Esophagus muscularis mucosa (tissue), 4 donors: ENCODE measurements around the gene POU2F1. TPM values are rescaled to one million over a fixed set of nuclear protein-coding genes. Genes with fewer than 3 reads are reported as not detected.

ENCODE experiments used
- DNase-seq: peaks from one replicate; pipeline ENCODE4 v3.0.0-alpha.2; 2017; ENCODE audit errors: extremely low spot score
- H3K27ac ChIP-seq, 4 donors: fragments of 200-600 bp; sonication (generic); replicated peaks in 1 of 4; 1 replicate in 3 of 4; 2 replicates in 1 of 4; pipeline ENCODE4 v1.5.1; 2016 to 2019; ENCODE audit warnings: mild to moderate bottlenecking in 1 of 4
- H3K27me3 ChIP-seq, 4 donors: fragments of 200-600 bp; sonication (generic); one replicate each; pipeline versions ENCODE4 v1.5.1 to v1.6.0; 2016 to 2019
- H3K36me3 ChIP-seq, 4 donors: fragments of 200-600 bp; sonication (generic); one replicate each; pipeline ENCODE4 v1.5.1; 2016 to 2019
- H3K4me1 ChIP-seq, 4 donors: fragments of 200-600 bp; sonication (generic); one replicate each; pipeline ENCODE4 v1.5.1; 2016 to 2019
- H3K4me3 ChIP-seq, 4 donors: fragments of 200-600 bp; sonication (generic); 1 replicate in 2 of 4; 2 replicates in 2 of 4; pipeline ENCODE4 v1.5.1; 2016 to 2019; ENCODE audit warnings: mild to moderate bottlenecking in 4 of 4, moderate library complexity in 1 of 4
- H3K9me3 ChIP-seq, 4 donors: fragments of 200-600 bp; sonication (generic); 1 replicate in 3 of 4; 2 replicates in 1 of 4; pipeline ENCODE4 v1.5.1; 2016 to 2019
- CTCF ChIP-seq, 3 experiments: fragments of 200-600 bp in 2 of 3; fragments of 450-650 bp in 1 of 3; sonication (generic) in 2 of 3; IDR thresholded peaks; one replicate each; pipeline ENCODE4 v1.5.1; 2017 to 2019; ENCODE audit warnings: antibody characterized with exemption in 3 of 3, mild to moderate bottlenecking in 2 of 3, moderate library complexity in 1 of 3
- EP300 ChIP-seq: sonication (generic); formaldehyde crosslinking; IDR thresholded peaks from one replicate; pipeline ENCODE4 v1.6.1; 2017; ENCODE audit warnings: antibody characterized with exemption
- POLR2A ChIP-seq: fragments of 450-650 bp; IDR thresholded peaks from one replicate; pipeline ENCODE4 v1.6.1; 2017; ENCODE audit warnings: antibody characterized with exemption, moderate library complexity, mild to moderate bottlenecking, low read depth
- POLR2AphosphoS5 ChIP-seq, 2 donors: sonication (generic); formaldehyde crosslinking; IDR thresholded peaks; one replicate each; pipeline ENCODE4 v1.6.1; 2017; ENCODE audit warnings: antibody characterized with exemption in 2 of 2
- WGBS: methylation state at CpG from one replicate; pipeline ENCODE4 v1.1.5; 2018; 5-methylcytosine and 5-hydroxymethylcytosine counted together
- intact Hi-C: fragments of 100-400 bp; cut with DNase I; formaldehyde crosslinking; loops from one replicate; pipeline ENCODE4 v1.15.1; 2023
- total RNA-seq, 4 donors: library from RNA; depleted of rRNA; stranded (reverse); fragments of >200 nt; gene quantifications; one replicate each; pipeline versions ENCODE4 v1.1.0 to v1.2.1, GENCODE V29; 2016

The POU2F1 gene
- total RNA-seq, 4 donors from 2014 or later, result 7.3 to 13.4 (median 10.4) TPM

GRCh38 chr1:167178831-167179230, 41.9 kb upstream of the POU2F1 start:
- Histone ChIP-seq H3K9me3 (no peaks in the 10 kb centered on the region), H3K27ac (no peak overlapping the region), H3K4me1 (no peaks in the 10 kb centered on the region), H3K36me3 (no peaks in the 10 kb centered on the region), H3K27me3 (no peaks in the 10 kb centered on the region), H3K4me3 (no peak overlapping the region)
- intact Hi-C loops, result no loop called here
- no peak for DNase-seq
- TF ChIP-seq POLR2AphosphoS5 (IDR thresholded peaks at IDR 0.05), result no peak
- no peak for TF ChIP-seq POLR2A
- TF ChIP-seq EP300, result no peak
- no peak for TF ChIP-seq CTCF (IDR thresholded peaks at IDR 0.05)
- WGBS, result 0% methylated on average over 1 of the region's 1 CpG

GRCh38 chr1:167182571-167183320, 37.9 kb upstream of the POU2F1 start:
- TF ChIP-seq EP300, result no peak
- no peak for TF ChIP-seq CTCF (IDR thresholded peaks at IDR 0.05)
- no peak for TF ChIP-seq POLR2AphosphoS5 (IDR thresholded peaks at IDR 0.05)
- TF ChIP-seq POLR2A, result no peak
- no peaks in the 10 kb centered on the region for H3K9me3 ChIP-seq
- intact Hi-C loops, result no loop called here

GRCh38 chr1:167184081-167184480, 36.6 kb upstream of the POU2F1 start:
- H3K36me3 ChIP-seq, result no peaks in the 10 kb centered on the region
- no peak overlapping the region for H3K27ac ChIP-seq
- no peaks in the 10 kb centered on the region for H3K4me1 ChIP-seq
- no peak for DNase-seq
- H3K4me3 ChIP-seq, result no peak overlapping the region
- TF ChIP-seq POLR2AphosphoS5 (IDR thresholded peaks at IDR 0.05) (no peak), EP300 (no peak), POLR2A (no peak), CTCF (IDR thresholded peaks at IDR 0.05) (no peak)
- intact Hi-C loops, result no loop called here
- 81% methylated on average over 2 of the region's 2 CpGs for WGBS
- H3K27me3 ChIP-seq, result no peaks in the 10 kb centered on the region
- H3K9me3 ChIP-seq, result no peaks in the 10 kb centered on the region

More at GRCh38 chr1:167182571-167183320, 37.9 kb upstream of the POU2F1 start:
- no peaks in the 10 kb centered on the region for H3K4me1 ChIP-seq
- H3K36me3 ChIP-seq, result no peaks in the 10 kb centered on the region
- no peaks in the 10 kb centered on the region for H3K27me3 ChIP-seq
- no peak overlapping the region for H3K4me3 ChIP-seq
- H3K27ac ChIP-seq, result no peak overlapping the region
- DNase-seq, result no peak

GRCh38 chr1:167185062-167185461, 35.6 kb upstream of the POU2F1 start:
- no peak for TF ChIP-seq EP300
- no peak for TF ChIP-seq POLR2AphosphoS5 (IDR thresholded peaks at IDR 0.05)
- no peak for TF ChIP-seq POLR2A
- TF ChIP-seq CTCF (IDR thresholded peaks at IDR 0.05), result no peak
- WGBS, result 93% methylated on average over 3 of the region's 3 CpGs
- Histone ChIP-seq H3K4me3 (no peak overlapping the region), H3K9me3 (no peaks in the 10 kb centered on the region), H3K36me3 (no peaks in the 10 kb centered on the region), H3K4me1 (no peaks in the 10 kb centered on the region), H3K27ac (no peak overlapping the region), H3K27me3 (no peaks in the 10 kb centered on the region)
- intact Hi-C loops, result no loop called here
- DNase-seq, result no peak
